ENCODE results near the gene DKK1.

DKK1 gene

GRCh38 chr10:52326382-52326781 is 12.3 kb downstream of the DKK1 start:
- no peak for DNase-seq (ENCODE audit: low read depth)
- no peak for TF ChIP-seq CTCF (IDR thresholded peaks at IDR 0.05; ENCODE audit: control insufficient read depth, extremely low read depth, insufficient read depth)
- H3K4me3 ChIP-seq (ENCODE audit: low read depth, low read length), result no peak overlapping the region

- DNase-seq (ENCODE audit: low read depth), result no peak
- TF ChIP-seq CTCF (IDR thresholded peaks at IDR 0.05; ENCODE audit: control insufficient read depth, extremely low read depth, insufficient read depth), result no peak
- no peak overlapping the region for H3K4me3 ChIP-seq (ENCODE audit: low read depth, low read length)
Measured at GRCh38 chr10:52331638-52332364, 17.7 kb downstream of the DKK1 start.

- TF ChIP-seq CTCF (IDR thresholded peaks at IDR 0.05; ENCODE audit: control insufficient read depth, extremely low read depth, insufficient read depth), result no peak
- no peak for DNase-seq (ENCODE audit: low read depth)
- H3K4me3 ChIP-seq (ENCODE audit: low read depth, low read length), result no peak overlapping the region
Measured at GRCh38 chr10:52332815-52333214, 18.7 kb downstream of the DKK1 start.

- no peak overlapping the region for H3K4me3 ChIP-seq (ENCODE audit: low read depth, low read length)
- no peak for TF ChIP-seq CTCF (IDR thresholded peaks at IDR 0.05; ENCODE audit: control insufficient read depth, extremely low read depth, insufficient read depth)
- DNase-seq (ENCODE audit: low read depth), result no peak
Measured at GRCh38 chr10:52334595-52334994, 20.5 kb downstream of the DKK1 start.

GRCh38 chr10:52335665-52336064 is 21.6 kb downstream of the DKK1 start:
- no peak overlapping the region for H3K4me3 ChIP-seq (ENCODE audit: low read depth, low read length)
- TF ChIP-seq CTCF (IDR thresholded peaks at IDR 0.05; ENCODE audit: control insufficient read depth, extremely low read depth, insufficient read depth), result no peak
- DNase-seq (ENCODE audit: low read depth), result no peak

- H3K4me3 ChIP-seq (ENCODE audit: low read depth, low read length), result no peak overlapping the region
- TF ChIP-seq CTCF (IDR thresholded peaks at IDR 0.05; ENCODE audit: control insufficient read depth, extremely low read depth, insufficient read depth), result no peak
- DNase-seq (ENCODE audit: low read depth), result no peak
Measured at GRCh38 chr10:52337225-52337624, 23.1 kb downstream of the DKK1 start.

- no peak overlapping the region for H3K4me3 ChIP-seq (ENCODE audit: low read depth, low read length)
- DNase-seq (ENCODE audit: low read depth), result no peak
- TF ChIP-seq CTCF (IDR thresholded peaks at IDR 0.05; ENCODE audit: control insufficient read depth, extremely low read depth, insufficient read depth), result no peak
Measured at GRCh38 chr10:52343439-52343838, 29.4 kb downstream of the DKK1 start.
